Measurements from ENCODE around the gene GIGYF1.

GIGYF1 gene

DNA sequence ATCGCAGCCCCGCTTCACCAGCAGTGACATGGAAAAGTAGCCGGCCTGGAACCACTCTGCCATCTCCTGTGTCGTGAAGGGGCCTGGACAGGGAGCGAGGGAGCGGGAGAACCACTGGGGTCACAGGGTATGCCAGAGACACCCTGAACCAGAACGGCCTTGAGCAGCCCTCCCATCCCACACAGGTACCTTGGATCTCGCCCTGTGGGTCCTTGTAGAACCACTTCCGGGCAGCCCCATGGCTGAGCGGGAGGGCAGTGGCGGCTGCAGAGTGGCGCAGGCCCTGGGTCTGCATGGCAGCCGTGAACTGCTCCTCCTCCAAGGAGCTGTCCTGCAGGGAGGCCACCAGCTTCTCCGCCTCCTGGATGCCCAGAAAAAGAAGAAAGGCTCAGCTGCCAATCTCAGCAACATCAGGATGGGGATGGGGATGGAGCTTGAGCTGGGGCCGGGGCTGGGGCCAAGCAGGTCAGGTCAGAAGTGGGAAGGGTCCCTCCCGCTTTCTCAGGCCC, 9.5 kb downstream of the GIGYF1 start:
- DNase-seq (ENCODE audit: low read depth in 2 of 2): no peak

DNA sequence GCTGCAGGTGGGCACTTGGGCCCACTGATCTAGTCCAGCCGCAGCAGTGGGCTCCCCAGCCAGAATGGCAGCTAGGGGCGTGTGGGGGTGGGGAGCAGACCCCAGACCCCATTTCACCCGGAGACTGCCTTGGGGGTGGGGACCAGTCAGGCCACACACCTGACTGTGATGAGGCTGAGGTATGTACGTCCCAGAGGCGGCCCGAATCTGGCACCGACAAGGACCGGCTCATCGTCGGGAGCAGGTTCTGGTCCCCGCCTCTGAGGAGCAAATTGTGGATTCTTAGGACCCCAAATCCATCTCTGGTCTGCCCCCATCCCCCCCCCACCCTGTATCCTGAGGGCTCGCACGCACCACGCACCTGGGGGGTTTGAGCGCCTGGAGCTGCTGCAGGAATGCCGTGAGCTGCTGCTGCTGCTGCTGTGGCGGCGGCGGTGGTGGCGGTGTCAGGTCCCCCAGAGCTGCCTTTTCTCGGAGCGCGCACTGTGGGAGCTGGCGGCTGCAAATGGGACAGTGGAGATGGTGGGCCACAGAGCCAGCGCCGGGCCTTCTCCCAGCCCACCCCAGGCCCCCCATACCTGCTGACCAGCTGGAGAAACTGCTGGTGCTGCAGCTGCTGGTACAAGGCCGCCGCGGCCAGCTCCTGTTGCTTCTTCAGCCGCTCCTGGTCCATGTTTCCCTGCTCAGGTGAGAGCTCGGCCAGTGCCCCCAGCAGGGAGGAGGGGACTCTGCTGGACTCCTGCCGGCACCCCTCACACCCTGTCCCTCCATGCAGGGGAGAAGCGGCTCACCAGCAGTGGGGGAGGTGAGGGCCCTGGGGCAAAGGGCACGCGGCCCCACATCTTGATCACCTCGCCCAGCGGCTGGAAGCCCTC, 10.2 kb downstream of the GIGYF1 start:
- DNase-seq (ENCODE audit: low read depth in 2 of 2): no peak

DNA sequence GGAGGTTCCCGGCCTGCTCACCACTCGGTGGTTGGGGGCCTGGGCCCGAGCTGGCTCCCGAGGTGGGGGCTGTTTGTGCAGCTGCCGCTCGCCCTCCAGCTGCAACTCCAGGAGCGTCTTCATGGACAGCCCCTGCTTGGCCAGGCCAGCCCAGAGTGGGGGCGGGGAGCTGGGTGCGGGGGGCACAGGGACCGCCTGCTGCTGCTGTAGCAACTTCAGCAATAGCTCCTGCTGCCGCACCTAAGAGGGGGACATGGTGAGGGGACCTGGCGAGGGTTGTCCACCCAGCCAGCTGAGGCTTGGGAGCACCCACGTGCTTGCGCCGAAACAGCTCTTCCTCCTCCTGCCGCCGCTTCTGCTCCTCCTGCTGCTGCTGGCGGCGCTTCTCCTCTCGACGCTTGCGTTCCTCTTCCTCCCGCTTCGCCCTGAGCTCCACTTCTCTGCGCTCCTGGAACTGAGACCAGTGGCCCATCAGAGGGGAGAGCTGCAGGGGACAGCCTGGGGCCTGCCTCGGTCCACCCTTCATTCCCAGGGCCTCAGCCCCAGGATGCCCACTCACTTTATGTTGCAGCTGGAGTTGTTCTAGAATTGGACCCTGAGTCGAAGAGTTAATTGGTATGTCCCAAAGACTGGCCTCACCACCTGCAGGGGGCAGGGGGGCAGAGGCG, 10.9 kb downstream of the GIGYF1 start:
- no peak for DNase-seq (ENCODE audit: low read depth in 2 of 2)

DNA sequence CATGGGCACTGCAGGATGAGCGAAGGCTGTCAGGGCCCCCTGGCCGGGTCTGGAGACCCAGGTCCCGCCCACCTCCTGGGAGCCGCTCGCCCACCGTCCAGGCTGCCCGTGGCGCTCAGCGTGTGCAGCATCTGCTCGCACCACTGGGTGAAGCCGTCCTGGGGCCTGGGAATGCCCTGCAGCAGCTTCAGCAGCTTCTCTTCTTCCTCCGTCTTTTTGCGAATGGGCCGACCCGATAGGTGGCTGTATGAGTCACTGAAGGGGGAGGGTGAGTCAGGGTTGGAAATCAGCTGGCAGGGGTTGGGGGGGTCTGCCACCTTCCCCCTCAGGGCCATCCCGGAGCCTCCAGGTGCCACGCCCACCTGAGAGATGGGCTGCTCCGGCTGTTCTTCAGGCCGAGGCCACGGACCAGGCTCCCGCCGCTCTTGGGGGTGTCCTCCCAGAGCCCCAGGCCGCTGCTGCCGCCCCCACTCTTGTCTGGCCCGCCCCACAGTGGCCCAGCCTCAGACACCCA, 11.8 kb downstream of the GIGYF1 start:
- no peak for DNase-seq (ENCODE audit: low read depth in 2 of 2)

DNA sequence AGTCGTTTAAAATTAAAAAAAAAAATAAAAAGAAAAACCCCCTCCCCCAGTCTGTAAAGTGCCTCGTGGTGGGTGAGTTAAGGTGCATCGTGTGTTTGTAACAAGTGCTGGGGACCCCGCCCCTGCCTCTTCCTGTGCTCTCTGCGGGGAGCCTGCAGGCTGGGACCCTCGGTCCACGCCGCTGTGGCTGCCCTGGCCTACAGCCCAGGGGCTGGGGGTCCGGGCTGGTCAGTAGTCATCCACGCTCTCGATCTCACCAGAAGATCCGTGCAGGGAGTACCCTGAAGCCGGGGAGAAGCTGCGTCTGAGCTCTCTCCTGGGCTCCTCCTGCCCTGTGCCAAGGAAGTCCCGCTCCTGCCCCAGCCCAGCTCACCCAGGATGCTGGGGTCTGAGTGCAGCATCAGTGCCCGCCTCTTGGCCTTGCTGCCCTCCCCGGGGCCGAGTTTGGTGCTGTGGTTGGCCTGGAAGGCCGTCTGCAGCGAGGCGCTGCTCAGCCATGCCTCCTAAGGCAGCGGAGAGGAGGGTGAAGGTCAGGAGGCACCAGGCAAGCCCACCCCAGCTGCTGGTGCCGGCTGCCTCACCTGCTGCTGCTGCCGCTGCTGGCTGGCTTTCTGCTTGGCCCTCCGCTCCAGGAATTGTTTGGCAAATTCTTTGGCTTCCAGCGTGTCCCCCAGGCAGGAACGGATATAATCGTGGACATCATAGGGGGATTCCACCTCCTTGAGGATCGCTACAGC, 12.4 kb downstream of the GIGYF1 start:
- DNase-seq (ENCODE audit: low read depth in 2 of 2): no peak

DNA sequence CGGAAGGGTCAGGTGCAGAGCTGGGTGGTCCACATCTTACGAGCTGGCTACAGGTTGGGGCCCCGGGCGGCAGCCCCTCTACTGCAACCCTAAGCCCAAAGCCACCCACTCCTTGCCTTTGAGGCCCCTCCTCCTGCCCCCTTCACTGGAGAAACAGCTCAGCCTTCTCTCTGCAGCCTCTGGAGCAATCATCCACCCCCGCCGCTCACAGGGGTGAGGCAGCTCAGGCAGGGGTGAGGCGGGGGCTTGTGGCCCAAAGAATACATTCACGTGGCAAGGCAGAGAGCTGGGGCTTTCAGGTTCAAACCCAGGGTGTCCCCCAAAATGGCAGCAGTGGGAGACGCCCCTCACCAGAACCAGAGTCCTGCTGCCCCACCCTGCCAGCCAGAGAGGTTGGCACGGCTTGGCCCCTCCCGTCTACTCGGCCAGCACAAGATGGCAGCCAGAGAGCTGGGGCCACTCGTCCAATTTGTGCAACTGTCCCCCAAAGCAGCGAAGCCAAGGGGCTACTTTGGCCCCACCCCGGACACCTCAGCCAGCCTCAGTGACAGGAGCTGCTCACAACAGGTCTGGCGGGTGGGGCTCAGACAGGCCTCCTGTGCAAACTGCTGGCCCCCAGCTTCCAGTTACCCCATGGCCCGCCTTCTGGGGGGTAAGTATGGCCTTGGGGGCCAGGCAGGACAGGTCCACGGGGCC, 13.3 kb downstream of the GIGYF1 start:
- DNase-seq (ENCODE audit: low read depth in 2 of 2): no peak

DNA sequence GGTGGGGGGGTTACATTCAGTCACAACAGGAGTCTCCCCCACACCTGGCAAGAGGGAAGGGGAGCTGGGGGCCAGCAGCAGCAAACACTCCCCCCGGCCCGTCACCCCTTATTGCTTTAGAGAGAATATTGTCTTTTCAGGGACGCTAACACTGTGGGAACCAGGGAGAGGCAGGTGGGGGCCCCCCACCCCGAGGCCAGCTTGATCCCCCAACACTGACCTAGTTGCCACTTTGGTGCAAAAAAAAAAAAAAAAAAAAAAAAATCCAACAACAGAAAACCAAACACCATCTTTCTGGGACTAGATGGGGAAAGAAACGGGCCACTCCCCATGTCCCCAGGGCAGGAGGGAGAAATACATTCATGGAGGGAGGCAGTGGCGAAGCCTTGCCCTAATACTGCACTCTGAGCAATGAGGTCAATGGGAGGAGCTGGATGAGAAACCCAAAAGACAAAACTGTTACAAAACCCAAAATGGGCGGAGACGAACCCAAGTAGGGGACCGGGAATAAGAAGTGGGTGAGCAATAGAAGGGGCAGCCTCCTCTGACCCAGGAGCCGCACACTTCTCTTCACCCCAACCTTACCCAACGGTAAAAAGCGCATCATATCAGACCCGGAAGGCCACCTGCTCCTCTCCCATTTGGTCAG, 14.0 kb downstream of the GIGYF1 start:
- no peak for DNase-seq (ENCODE audit: low read depth in 2 of 2)

DNA sequence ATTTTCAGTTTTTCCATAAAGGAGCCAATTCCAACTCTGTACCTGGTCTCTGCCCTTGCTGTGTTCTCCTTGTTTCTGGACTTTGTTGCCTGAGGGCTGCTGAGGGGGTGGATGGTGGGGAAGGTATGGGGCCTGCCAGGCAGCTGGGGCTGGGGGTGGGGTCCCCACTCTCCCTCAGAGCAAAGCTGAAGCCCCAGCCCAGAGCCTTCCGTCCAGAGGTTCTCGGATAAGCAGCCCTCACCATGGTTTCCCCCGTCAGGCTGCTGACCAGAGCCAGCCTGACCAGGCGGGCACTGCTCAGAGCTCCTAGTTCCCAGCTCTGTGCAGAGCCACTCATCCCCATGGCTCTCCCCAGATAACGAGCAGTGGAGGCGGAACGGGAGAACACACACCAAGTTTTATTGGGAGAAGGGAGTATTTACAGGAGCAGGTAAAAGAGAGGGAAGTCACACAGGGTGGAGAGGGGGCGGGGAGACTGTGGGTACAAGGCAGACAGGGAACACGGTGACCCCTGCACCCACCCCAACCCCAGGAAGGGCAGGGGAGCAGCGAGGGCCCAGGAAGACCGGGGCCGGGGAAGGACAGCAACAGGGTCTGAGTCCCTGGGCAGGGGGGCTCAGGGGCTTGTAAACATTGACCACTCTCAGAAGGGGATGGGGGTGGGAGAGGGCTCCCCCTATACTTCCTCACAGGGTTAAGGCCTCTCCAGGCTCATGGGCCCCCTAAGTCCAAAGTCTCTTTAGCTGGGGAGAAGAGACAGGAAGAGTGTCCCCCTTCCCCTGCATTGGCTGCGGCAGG, 14.7 kb downstream of the GIGYF1 start:
- no peak for DNase-seq (ENCODE audit: low read depth in 2 of 2)

DNA sequence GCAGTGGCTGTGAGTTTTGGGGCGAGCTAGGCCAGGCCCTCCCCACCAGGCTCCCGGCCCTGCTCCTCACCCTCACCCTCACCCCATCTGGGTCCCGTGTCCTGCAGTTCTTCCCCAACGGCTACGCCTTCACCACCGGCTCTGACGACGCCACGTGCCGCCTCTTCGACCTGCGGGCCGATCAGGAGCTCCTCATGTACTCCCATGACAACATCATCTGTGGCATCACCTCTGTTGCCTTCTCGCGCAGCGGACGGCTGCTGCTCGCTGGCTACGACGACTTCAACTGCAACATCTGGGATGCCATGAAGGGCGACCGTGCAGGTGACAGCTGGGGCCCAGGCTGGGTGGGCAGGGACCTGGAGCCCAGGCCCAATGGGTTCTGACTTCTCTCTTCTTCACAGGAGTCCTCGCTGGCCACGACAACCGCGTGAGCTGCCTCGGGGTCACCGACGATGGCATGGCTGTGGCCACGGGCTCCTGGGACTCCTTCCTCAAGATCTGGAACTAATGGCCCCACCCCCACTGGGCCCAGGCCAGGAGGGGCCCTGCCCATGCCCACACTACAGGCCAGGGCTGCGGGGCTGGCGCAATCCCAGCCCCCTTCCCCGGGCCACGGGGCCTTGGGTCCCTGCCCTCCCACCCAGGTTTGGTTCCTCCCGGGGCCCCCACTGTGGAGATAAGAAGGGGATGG, 15.6 kb downstream of the GIGYF1 start:
- no peak for DNase-seq (ENCODE audit: low read depth in 2 of 2)

DNA sequence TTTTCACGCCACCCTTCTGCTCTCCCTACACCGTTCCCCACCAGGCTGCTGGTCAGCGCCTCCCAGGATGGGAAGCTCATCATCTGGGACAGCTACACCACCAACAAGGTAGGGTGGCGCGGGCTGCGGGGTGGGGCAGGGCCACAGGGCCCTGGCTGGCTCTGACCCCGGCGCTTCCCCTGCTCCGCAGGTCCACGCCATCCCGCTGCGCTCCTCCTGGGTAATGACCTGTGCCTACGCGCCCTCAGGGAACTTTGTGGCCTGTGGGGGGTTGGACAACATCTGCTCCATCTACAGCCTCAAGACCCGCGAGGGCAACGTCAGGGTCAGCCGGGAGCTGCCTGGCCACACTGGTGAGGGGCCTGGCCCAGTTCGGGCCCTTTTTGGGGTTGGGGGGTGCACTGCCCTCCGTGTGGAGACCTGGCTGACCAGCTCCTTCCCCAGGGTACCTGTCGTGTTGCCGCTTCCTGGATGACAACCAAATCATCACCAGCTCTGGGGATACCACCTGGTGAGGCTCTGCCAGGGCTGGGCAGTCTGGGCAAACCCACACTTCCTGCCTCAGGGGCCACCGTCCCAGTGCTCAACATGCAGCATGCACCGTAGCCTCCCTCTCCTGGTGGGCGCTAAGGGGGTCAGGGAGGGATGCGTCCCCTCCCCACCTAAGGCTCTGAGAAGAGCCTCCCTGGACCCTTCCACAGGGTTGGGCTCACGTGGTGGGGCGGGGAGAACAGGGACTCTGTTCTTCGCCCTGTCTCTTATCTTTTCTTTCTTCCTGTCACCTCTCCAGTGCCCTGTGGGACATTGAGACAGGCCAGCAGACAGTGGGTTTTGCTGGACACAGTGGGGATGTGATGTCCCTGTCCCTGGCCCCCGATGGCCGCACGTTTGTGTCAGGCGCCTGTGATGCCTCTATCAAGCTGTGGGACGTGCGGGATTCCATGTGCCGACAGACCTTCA, 16.5 kb downstream of the GIGYF1 start:
- DNase-seq (ENCODE audit: low read depth in 2 of 2): no peak

DNA sequence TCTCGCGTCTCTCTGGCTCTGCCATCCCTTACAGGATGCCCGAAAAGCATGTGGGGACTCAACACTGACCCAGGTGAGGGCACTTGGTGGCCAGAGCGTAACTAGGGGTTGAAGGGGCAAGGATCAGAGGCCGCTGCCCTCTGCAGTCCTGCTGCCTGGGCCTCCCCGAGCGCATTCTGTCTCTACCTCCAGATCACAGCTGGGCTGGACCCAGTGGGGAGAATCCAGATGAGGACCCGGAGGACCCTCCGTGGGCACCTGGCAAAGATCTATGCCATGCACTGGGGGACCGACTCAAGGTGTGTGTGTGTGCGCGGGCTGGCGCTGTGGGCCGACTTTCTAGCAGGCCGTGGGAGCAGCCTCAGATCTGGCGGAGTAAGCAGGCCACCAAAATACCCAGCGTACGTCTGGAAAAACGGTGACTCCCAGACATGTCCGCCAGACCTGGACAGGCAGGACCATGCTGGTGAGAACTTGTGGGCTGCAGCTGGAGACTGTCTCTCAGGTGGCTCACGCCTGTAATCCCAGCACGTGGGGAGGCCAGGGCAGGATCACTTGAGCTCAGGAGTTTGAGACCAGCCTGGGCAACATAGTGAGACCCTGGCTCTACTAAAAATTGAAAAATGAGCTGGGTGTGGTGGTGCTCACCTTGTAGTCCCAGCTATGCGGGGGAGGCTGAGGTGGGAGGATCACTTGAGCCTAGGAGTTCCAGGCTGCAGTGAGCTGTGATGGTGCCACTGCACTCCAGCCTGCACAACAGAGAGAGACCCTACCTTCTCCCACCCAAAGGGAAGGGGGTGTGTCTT, 17.3 kb downstream of the GIGYF1 start:
- no peak for DNase-seq (ENCODE audit: low read depth in 2 of 2)

DNA sequence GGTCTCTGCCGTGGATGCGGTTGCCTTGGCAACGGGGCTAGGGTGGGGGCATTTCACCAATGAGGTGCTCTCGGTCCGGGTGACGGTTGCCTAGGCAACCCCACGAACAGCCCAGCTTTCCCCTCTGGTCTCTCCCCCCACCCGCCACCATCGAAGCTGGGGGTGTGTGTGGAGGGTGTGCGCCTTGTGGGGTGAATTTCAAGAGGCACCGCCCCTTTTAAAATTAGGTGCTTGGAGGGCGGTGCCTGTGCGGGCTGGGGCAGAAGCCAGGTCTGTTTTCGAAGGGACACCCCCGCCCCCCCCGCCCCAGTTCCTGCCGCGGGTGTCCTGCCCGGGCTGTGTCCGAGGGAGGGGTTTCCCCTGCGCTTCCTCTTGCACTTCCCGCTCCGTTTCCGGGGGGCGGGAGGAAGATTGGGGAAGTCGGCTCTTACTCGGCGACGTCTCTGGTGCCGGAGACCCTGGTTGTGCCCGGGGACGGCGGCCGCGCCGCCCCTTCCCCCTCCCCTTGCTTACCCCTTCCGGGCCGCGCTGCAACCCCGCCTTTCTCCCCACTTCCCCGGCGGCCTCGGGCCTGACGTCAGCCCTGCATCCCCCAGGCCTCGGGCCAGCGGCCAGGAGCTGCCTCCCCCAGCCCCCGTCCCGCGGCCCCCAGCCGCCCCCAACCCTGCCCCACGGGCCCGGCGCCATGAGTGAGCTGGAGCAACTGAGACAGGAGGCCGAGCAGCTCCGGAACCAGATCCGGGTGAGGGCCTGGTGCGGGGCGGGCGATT, 18.3 kb downstream of the GIGYF1 start:
- DNase-seq (ENCODE audit: low read depth in 2 of 2): peak; percentile 51 to 76

DNA sequence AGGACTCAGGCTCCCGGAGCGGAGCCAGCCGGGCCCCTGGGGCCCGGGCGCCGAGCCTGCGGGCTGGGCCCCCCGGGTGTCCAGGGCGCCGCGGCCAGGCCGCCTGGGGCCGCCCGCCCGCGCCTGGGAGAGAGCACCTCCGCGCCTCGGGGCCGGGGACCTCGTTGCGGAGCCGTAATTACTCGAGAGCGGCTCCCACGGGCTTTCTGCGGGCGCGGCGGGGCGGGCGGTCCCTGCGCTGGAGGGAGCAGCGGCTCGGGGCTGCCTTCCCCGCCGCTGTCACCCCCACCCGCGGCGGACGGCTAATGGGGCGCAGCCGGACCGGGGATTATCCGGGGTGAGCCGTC, 19.0 kb downstream of the GIGYF1 start:
- DNase-seq (ENCODE audit: low read depth in 2 of 2): no peak

DNA sequence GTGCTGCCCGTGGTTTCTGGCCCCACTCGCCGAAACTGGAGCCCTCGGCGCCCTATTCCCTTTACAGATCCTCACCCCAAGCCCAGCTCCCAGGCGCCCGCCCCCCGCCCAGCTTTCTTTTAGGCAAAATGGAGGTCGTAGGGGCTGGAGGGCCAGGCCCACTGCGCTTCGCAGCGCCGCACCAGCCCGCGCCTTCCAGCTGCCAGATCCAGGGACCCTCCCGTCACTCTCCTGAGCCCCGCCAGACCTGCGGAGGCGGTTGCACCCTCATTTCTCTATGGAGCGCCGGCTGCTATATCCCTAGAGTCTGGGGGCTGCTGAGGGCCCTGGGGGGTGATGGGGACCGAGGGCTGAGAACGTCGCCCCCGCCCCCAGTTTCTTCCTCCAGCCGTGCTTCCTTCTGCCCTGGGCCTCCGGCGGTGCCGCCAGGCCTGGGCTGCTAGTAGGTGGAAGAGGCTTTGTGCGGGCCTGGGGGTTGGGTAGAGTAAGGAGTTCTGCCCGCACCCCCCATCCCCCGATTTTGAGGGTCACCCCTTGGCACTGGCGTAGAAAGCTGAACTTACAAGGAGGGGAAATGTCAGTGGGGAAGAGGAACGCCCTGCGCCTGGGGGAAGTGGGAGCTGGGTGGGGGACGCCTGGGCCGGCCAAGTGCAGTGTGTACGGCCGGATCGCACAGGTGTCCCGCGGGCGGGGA, 19.5 kb downstream of the GIGYF1 start:
- no peak for DNase-seq (ENCODE audit: low read depth in 2 of 2)

DNA sequence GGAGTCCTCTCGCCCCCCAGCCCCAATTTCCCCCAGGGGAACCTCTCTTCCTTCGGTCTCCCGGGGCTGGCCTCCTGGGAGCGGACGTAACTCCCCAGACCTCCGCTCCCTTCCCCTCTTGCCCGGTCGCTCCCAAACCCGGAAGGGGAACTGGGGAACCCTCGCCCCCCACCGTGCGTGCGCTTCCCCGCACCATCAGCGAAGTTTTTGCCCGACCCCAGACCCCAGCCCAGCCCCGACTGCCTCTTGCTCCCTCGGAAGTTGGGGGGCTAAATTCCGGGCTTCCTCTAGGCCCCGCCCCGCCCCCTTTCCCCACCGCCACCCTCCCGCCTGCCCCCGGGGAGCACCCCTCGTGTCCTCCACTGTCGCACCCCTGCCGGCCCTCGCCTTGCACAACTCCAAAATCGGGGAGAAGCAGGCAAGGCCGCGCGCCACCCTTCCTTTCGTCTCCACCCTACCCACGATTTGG, 20.1 kb downstream of the GIGYF1 start:
- no peak for DNase-seq (ENCODE audit: low read depth in 2 of 2)

DNA sequence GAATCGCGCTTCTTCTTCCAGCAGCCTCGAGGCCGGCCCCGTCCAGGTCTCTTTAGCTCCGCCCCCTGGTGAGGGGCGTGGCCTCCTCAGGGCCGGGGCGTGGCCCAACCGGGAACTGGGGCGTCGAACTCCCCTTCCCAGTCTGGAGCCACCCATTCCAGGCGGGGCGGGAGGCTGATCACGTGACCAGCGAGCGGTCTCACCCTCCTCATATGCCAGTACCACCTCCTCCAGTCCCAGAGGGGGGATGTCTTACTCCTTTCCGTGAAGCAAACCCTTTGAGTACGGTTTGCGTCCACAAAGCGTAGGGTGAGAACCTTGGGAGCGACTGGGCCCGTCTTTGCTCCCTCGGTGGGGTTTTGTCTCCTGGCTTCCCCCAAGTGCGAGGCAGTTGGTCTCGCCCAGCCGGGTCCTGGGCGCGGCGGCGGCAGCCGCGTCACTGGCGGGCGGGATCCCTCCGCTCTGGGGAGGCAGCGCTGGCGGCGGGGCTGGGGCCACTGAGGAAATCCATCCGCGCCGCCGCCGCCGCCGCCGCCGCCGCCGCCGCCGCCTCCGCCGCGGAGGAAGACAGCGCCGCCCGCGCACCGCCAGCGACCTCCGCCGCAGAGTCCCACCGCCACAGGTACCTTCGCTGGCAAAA, 20.6 kb downstream of the GIGYF1 start, which contains the start of gene GNB2:
GNB2 (plus strand) TSS at position 439 of the 640 bp plus-strand sequence. CDS start 2,526 bp downstream, outside the sequence.
- DNase-seq (ENCODE audit: low read depth in 2 of 2): peak; percentile 98 to 99
